ENCODE measurements around the gene IKZF3.
A peak's percentile ranks its signal among the peaks of the same experiment; 100 is the strongest.
"Not testable (repeated sequence)": the region's sequence is repeated elsewhere in the genome, so short reads cannot be mapped to it uniquely, and the experiment has no call there.

Gene IKZF3

DNA sequence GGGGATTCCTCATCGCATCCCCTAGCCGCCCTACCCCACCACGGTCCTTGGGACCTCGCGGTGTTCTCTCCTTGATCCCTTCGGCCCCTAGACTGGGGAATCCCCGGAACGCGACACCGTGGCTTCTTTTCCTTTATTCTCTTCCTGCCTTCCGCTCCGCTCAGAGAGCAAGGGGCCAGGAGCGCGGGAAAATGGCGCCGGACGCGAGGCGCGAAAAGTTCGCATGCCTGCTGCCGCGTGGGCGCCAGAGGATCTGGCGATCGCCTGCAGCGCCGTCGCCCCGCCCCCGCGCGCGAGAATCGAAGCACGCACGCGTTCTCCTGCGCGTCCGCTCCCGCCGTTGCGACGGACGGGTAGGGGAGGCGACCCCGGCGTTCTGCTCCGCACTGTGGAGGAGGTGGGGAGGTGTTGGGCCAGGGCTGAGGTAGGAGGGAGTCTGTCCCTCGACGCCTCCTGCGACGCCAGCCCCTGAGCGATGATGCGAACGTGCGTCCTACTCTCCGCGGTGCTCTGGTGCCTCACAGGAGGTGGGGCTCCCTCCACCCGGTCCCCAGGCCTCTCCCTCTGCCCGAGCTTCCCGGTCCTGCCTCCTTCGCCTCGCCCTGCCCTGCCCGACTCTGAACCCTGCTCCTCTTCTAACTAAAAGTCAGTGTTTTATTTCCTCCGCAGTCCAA lies 3.9 kb upstream of the IKZF3 start, which contains the start of gene ZPBP2:
TSS of gene ZPBP2 (plus strand) at position 323 of the 674 bp plus-strand sequence. CDS start at position 476, 153 bp downstream.
- peak within 1 kb of the TSS; percentile 99 for H3K27ac Mint-ChIP-seq
- no peaks in the 10 kb centered on the region for H3K9me3 Mint-ChIP-seq (ENCODE audit: low read depth)
- H3K36me3 Mint-ChIP-seq: no peaks in the 10 kb centered on the region
- H3K27me3 Mint-ChIP-seq: no peaks in the 10 kb centered on the region
- H3K4me3 Mint-ChIP-seq: peak within 1 kb of the TSS; percentile 82
- H3K4me1 Mint-ChIP-seq (ENCODE audit: low read depth): peaks cover 45% of the 10 kb centered on the region

DNA sequence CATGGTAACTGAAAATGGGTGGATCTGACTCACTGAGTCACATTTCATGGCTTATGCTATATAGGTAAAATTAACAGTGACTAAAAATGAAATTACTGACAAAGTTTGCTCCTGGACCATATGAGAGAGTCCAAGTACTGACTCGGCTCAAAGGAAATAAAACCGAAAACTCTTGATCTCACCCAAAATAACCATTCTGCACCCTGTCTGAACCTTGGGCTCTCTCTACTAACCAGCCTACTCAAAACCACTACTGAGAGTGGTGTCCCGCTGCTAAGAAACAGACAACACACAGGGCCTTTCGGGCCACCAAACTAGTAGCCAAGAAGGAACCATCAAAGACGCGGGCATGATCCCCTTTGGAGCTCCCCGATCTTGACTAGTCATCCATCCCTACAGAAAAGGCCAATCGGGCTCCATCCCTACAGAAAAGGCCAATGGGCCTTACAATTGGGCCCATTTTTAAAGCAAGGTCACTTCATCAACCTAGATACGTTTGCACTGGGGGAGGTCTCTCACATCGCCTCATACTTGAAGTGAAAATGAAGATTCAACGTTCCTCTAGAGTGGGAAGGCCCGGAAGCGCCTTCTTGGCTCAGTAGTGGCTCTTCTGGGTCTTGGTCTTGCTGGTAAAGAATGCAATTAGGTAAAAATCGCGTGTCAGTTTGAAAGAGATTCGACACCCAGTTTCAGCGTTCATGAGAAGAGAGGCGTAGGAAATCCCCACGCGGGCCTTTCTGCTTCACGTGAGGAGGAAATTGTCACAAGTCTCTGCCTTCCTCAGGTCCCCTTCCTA lies 3.2 kb upstream of the IKZF3 start:
- H3K36me3 Mint-ChIP-seq: no peaks in the 10 kb centered on the region
- H3K27ac Mint-ChIP-seq: peak overlapping the region; percentile 99
- H3K4me3 Mint-ChIP-seq: peak overlapping the region; percentile 82
- H3K4me1 Mint-ChIP-seq (ENCODE audit: low read depth): peaks cover 47% of the 10 kb centered on the region
- no peaks in the 10 kb centered on the region for H3K9me3 Mint-ChIP-seq (ENCODE audit: low read depth)
- H3K27me3 Mint-ChIP-seq: no peaks in the 10 kb centered on the region

DNA sequence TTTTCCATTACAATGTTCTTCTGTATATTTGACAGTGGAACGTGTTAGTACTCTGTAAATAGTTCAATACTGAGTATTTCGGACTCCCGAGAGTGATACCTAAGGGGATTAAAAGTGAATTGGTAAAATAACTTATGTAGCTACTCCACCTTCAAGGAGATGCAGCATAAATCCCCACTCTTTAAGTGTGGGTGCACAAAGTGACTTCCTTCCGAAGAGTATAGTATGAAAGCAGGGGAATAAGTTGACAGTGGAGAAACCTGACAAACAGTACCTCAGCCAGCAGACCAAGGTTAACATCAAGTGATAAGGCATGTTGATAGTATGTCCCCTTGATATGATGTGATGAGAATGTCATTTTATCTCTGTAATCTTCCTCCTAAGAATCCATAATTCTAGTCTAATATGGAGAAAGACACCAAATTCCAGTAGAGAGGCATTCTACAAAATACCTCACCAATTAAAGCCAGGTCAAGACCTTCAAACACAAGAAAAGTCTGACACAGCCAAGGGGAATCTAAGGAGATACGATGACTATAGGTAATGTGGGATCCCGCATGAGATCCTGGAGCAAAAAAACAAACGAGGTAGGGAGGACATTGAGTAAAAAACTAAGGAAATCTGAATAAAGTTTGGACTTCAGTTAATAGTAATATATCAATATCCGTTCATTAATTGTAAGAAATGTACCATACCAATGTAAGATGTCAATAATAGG lies 2.1 kb upstream of the IKZF3 start:
- Mint-ChIP-seq H3K27ac (peak overlapping the region; percentile 99), H3K27me3 (no peaks in the 10 kb centered on the region), H3K4me3 (peak overlapping the region; percentile 98), H3K4me1 (ENCODE audit: low read depth) (peaks cover 52% of the 10 kb centered on the region), H3K36me3 (peaks cover 2% of the 10 kb centered on the region), H3K9me3 (ENCODE audit: low read depth) (no peaks in the 10 kb centered on the region)

DNA sequence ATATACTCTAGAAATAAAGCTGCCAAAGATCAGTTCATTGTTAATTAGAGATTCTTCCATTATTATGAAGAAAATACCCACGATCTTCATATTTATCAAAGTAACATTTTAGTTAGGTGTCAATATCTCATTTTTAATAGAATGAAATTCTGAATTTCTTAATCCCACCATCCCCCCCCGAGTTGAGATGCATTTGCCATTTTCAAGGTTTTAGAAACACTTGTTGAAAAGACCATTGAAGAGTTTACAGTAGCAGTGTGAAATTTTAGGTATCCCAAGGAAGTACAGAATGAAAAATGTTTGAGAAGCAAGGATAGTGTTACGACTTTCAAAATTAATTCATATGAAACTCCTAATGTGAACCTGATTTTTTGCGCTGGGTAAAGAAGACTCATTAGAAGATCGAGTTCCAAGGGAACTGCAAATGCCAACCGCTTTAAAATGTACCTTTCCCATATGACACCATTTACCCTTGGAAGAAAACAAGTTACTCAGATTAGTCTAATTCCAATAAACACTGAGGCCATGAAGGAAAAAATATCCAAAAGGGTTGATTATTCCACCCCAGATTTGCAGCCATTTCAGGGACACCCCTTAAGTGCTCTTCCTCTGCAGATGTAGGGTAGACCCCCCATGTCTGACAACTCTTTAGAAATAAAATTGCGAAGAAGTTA lies 731 bp downstream of the IKZF3 start:
- Mint-ChIP-seq H3K27ac (peak overlapping the region; percentile 99), H3K36me3 (peaks cover 4% of the 10 kb centered on the region), H3K4me3 (peak overlapping the region; percentile 98), H3K4me1 (ENCODE audit: low read depth) (peaks cover 66% of the 10 kb centered on the region), H3K9me3 (ENCODE audit: low read depth) (no peaks in the 10 kb centered on the region), H3K27me3 (no peaks in the 10 kb centered on the region)

DNA sequence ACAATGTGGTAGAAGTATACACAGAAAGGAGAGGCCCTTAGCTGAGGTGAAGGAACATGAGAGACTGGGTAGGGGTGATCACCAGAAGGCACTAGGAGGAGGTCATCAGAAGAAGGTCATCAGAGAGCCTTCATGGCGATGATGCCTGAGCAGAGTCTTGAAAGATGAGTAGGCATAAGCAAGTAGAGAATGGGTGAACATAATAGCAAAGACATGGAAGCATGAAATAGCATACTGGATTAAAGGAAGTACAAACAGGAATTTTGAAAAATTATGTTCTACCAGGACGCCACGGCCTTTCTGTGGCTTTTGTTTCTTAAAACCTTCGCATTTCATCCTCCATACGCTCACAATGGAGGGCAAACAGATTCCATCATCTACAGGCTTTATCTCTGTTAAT lies 2.9 kb downstream of the IKZF3 start:
- Mint-ChIP-seq H3K27ac (peak overlapping the region; percentile 94), H3K27me3 (no peaks in the 10 kb centered on the region), H3K9me3 (ENCODE audit: low read depth) (no peaks in the 10 kb centered on the region), H3K4me3 (peak overlapping the region; percentile 98), H3K36me3 (peaks cover 4% of the 10 kb centered on the region), H3K4me1 (ENCODE audit: low read depth) (peaks cover 60% of the 10 kb centered on the region)

DNA sequence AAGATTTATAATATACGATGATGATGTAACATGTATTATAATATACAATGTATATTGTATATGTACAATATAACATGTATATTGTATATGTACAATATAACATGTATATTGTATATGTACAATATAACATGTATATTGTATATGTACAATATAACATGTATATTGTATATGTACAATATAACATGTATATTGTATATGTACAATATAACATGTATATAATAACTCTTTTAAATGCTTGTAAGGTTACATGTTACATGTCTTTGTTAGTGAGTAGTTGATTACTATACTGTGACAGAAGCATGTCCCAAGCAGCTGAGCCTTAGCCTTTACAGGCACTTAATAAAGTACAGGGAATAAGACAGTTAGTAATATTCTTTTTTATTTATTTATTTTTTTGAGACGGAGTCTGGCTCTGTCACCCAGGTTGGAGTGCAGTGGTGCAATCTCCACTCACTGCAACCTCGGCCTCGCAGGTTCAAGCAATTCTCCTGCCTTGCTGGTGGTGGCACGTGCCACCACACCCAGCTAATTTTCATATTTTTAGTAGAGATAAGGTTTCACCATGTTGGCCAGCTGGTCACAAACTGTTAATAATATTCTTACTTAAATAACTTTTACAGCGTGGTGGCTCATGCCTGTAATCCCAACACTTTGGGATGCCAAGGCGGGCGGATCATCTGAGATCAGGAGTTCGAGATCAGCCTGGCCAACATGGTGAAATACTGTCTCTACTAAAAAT lies 8.0 kb downstream of the IKZF3 start:
- not testable (repeated sequence) for H3K27ac Mint-ChIP-seq; H3K4me3 Mint-ChIP-seq; H3K27me3 Mint-ChIP-seq; H3K9me3 Mint-ChIP-seq (ENCODE audit: low read depth)
- peaks cover 65% of the 10 kb centered on the region for H3K4me1 Mint-ChIP-seq (ENCODE audit: low read depth)
- H3K36me3 Mint-ChIP-seq: peaks cover 11% of the 10 kb centered on the region

DNA sequence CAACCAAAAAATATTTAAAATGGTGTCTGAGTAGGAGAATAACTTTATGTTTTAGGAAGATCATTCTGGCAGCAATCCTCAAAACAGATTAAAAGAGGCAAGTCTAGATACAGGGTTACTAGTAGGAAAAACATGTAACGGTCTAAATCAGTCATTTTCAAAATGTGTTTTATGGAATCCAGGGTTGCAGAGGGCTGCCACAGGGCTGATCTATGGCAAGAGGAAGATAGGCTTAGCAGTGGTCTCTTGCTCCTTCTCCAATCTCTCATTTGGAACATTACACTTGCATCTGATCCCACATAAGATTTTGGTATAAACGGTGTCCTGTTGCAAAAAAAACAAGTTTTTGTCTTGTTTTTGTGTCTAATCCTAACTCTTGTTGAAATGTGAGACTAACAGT lies 9.2 kb downstream of the IKZF3 start:
- Mint-ChIP-seq H3K27me3 (no peaks in the 10 kb centered on the region), H3K4me1 (ENCODE audit: low read depth) (peaks cover 58% of the 10 kb centered on the region), H3K27ac (peak overlapping the region; percentile 80), H3K9me3 (ENCODE audit: low read depth) (no peaks in the 10 kb centered on the region), H3K4me3 (peak overlapping the region; percentile 3), H3K36me3 (peaks cover 12% of the 10 kb centered on the region)

DNA sequence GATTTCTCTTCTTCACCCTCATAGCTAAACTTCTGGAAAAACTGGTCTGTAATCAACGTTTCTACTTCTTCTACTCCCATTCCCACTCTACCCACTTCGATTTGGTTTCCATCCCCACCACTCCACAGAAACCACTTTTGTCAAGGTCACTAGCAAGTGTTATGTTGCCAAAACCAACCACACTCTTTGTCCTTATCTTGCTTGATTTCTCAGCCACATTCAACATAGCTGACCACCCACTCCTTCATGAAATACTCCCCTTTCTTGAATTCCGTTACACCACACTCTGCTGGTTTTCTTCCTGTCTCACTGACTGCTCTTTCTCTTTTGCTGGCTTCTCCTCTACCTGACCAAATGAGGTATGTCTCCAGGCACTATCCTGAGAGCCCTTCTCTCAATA lies 11.9 kb downstream of the IKZF3 start:
- Mint-ChIP-seq H3K9me3 (ENCODE audit: low read depth) (no peaks in the 10 kb centered on the region), H3K4me3 (peak overlapping the region; percentile 46), H3K36me3 (peaks cover 9% of the 10 kb centered on the region), H3K27ac (peak overlapping the region; percentile 73), H3K27me3 (no peaks in the 10 kb centered on the region), H3K4me1 (ENCODE audit: low read depth) (peaks cover 62% of the 10 kb centered on the region)

DNA sequence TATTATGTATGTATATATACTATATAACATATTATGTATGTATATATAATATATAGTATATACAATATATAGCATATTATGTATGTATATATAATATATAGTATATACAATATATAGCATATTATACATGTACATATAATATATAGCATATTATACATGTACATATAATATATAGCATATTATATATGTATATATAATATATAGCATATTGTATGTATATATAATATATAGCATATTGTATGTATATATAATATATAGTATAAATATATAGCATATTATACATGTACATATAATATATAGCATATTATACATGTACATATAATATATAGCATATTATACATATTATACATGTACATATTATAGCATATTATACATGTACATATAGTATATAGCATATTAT lies 13.9 kb downstream of the IKZF3 start:
- H3K36me3 Mint-ChIP-seq: peaks cover 15% of the 10 kb centered on the region
- not testable (repeated sequence) for H3K27me3 Mint-ChIP-seq; H3K4me3 Mint-ChIP-seq; H3K27ac Mint-ChIP-seq; H3K9me3 Mint-ChIP-seq (ENCODE audit: low read depth)
- peaks cover 70% of the 10 kb centered on the region for H3K4me1 Mint-ChIP-seq (ENCODE audit: low read depth)

DNA sequence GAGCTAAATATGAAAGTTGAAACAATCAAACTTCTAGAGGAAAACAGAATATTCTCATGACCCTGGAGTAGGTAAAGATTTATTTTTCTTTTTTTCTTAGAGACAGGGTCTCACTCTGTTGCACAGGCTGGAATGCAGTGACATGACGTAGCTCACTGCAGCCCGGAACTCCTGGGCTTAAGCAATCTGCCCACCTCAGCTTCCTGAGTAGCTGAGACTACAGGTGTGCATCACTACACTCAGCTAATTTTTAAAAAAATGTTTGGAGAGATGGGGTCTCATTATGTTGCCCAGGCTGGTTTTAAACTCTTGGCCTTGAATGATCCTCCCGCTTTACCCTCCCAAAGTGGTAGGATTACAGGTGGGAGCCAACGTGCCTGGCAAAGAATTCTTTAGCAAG lies 15.5 kb downstream of the IKZF3 start:
- H3K27me3 Mint-ChIP-seq: no peaks in the 10 kb centered on the region
- H3K27ac Mint-ChIP-seq: peak overlapping the region; percentile 92
- peak overlapping the region; percentile 67 for H3K4me3 Mint-ChIP-seq
- peaks cover 11% of the 10 kb centered on the region for H3K36me3 Mint-ChIP-seq
- H3K4me1 Mint-ChIP-seq (ENCODE audit: low read depth): peaks cover 74% of the 10 kb centered on the region
- no peaks in the 10 kb centered on the region for H3K9me3 Mint-ChIP-seq (ENCODE audit: low read depth)

DNA sequence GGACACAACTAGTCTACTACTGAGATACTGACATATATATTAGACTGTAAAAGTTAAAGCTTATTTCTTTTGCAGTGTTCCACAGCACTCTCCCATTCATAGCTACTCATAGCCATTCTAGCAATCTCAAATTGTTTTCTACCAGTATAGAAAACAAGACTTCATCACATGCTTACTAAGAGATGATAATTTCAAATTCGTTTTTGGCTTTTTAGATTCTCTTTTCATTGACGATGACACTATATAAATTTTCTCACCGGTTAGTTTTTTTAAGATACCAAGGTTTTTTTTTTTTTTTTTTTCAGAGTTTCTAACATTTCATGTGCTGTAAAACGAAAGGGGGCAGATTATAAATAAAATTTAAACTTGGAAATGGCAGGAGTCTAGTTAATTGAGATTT lies 17.9 kb downstream of the IKZF3 start:
- H3K4me1 Mint-ChIP-seq (ENCODE audit: low read depth): peaks cover 78% of the 10 kb centered on the region
- no peaks in the 10 kb centered on the region for H3K27me3 Mint-ChIP-seq
- peak overlapping the region; percentile 75 for H3K27ac Mint-ChIP-seq
- H3K9me3 Mint-ChIP-seq (ENCODE audit: low read depth): no peaks in the 10 kb centered on the region
- H3K4me3 Mint-ChIP-seq: peak overlapping the region; percentile 27
- peaks cover 17% of the 10 kb centered on the region for H3K36me3 Mint-ChIP-seq

DNA sequence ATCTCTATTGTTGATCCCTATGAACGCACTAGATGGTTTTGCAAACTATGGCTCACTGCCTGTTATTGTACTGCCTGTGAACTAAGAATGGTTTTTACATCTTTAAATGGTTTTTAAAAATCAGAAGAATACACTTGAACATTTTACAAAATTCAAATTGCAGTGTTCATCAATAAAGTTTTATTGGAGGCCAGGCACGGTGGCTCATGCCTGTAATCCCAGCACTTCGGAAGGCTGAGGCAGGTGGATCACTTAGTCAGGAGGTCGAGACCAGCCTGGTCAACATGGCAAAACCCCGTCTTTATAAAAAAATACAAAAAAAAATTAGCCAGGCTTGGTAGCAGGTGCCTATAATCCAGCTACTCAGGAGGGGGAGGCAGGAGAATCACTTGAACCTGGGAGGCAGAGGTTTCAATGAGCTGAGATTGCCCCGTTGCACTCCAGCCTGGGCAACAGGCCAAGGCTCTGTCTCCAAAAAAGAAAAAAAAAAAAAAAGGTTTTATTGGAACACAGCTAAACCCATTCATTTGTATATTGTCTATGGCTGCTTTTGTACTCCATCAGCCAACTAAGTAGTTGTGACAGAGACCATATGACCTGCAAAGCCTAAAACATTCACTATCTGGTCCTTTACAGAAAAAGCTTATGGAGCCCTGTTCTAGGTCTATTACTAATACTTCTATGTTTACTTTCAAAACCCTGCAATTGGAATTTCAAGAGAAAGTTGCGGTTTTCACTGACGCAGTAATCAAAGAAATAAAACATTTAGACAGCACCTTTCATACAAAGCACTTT lies 18.9 kb downstream of the IKZF3 start:
- H3K27me3 Mint-ChIP-seq: no peaks in the 10 kb centered on the region
- H3K4me1 Mint-ChIP-seq (ENCODE audit: low read depth): peaks cover 84% of the 10 kb centered on the region
- peaks cover 20% of the 10 kb centered on the region for H3K36me3 Mint-ChIP-seq
- H3K4me3 Mint-ChIP-seq: peak overlapping the region; percentile 45
- H3K27ac Mint-ChIP-seq: peak overlapping the region; percentile 94
- no peaks in the 10 kb centered on the region for H3K9me3 Mint-ChIP-seq (ENCODE audit: low read depth)

DNA sequence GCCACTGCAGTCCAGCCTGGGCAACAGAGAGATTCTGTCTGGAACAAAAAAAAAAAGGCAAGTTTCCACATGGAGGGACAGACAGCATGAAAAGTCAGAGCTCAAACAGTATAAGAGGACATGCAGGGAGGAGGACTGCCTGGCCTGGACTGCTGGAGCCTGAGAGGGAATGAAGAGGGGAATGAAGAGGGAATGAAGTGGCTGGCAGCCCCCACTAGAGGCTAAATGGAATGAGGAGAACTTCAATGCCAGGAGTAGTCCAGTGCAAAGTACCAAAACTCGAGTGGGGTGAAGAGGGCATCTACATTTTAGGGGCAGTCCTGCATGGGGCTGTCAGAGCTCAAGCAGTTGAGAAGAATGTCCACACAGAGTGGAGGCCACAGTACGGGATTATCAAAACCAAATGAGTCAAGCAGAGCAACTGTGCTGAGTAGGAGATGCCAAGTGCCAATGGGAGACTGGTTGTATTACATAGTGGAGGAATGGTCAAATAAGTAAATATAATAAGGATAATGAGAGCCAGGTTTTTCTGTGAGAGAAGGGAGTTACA lies 22.9 kb downstream of the IKZF3 start:
- H3K27me3 Mint-ChIP-seq: no peaks in the 10 kb centered on the region

More for the DNA sequence above, 22.9 kb downstream of the IKZF3 start:
- Mint-ChIP-seq H3K4me3 (peak overlapping the region; percentile 38), H3K4me1 (ENCODE audit: low read depth) (peaks cover 67% of the 10 kb centered on the region), H3K36me3 (peaks cover 37% of the 10 kb centered on the region), H3K9me3 (ENCODE audit: low read depth) (peaks cover 7% of the 10 kb centered on the region), H3K27ac (peak overlapping the region; percentile 75)

Measured in activated naive CD8-positive, alpha-beta T cell (primary cell).